A375 (cell line): ENCODE measurements around the gene DPAGT1. TPM values are rescaled to one million over a fixed set of nuclear protein-coding genes. Genes with fewer than 3 reads are reported as not detected.

ENCODE experiments used
- total RNA-seq: library from RNA; depleted of rRNA; stranded (reverse); fragments of >200 nt; shearing (Covaris generic); gene quantifications from 2 replicates; pipeline ENCODE4 v1.2.3, GENCODE V29; 2014; rRNA removed

The DPAGT1 gene
- 25.1 and 54.7 TPM in 2 replicates for total RNA-seq

GRCh38 chr11:119101759-119102423, at the start of gene DPAGT1:
DPAGT1 (minus strand) TSS chr11:119101853; CDS start chr11:119101655, 198 bp downstream.

GRCh38 chr11:119149018-119149785, 47.5 kb upstream of the DPAGT1 start, which contains the start of gene ABCG4:
ABCG4 (plus strand) TSS chr11:119149052; CDS start chr11:119149966, 914 bp downstream.

GRCh38 chr11:119121008-119121810, 19.6 kb upstream of the DPAGT1 start, which contains the start of gene HINFP:
HINFP (plus strand) TSS chr11:119121580; CDS start chr11:119126945, 5,365 bp downstream.

GRCh38 chr11:119106564-119107537, 5.2 kb upstream of the DPAGT1 start, which contains the start of gene C2CD2L:
C2CD2L (plus strand) TSS chr11:119107344; CDS start chr11:119107742, 398 bp downstream.

GRCh38 chr11:119084663-119085436, 16.8 kb downstream of the DPAGT1 start, which contains the start of gene HMBS:
HMBS (plus strand) TSS chr11:119084881; CDS start chr11:119085034, 153 bp downstream.

GRCh38 chr11:119067371-119068222, 34.1 kb downstream of the DPAGT1 start, which contains the start of gene VPS11:
VPS11 (plus strand) TSS chr11:119067818; CDS start chr11:119067824, 6 bp downstream.

GRCh38 chr11:119057000-119057769, 44.5 kb downstream of the DPAGT1 start, which contains the start of gene HYOU1:
HYOU1 (minus strand) TSS chr11:119057205; CDS start chr11:119056160, 1,045 bp downstream.

Other genes with a start within 250 kb of the DPAGT1 start
- gene CXCR5, start 218.0 kb downstream of the DPAGT1 start, total RNA-seq: not detected in 2 replicates
- 20.1 and 20.4 TPM in 2 replicates for gene BCL9L, start 175.9 kb downstream of the DPAGT1 start, total RNA-seq
- gene UPK2, start 145.6 kb downstream of the DPAGT1 start, total RNA-seq: not detected in 2 replicates
- gene FOXR1, start 130.1 kb downstream of the DPAGT1 start, total RNA-seq: not detected in 2 replicates
- gene CENATAC, start 103.7 kb downstream of the DPAGT1 start, total RNA-seq: 43.6 and 48.3 TPM in 2 replicates
- 1,513 and 1,807 TPM in 2 replicates for gene RPS25, start 83.5 kb downstream of the DPAGT1 start, total RNA-seq
- gene TRAPPC4, start 83.1 kb downstream of the DPAGT1 start, total RNA-seq: 116 and 119 TPM in 2 replicates
- gene SLC37A4, start 71.0 kb downstream of the DPAGT1 start, total RNA-seq: 23.9 and 33.9 TPM in 2 replicates
- gene HYOU1, start 44.6 kb downstream of the DPAGT1 start, total RNA-seq: 183 and 189 TPM in 2 replicates
- 35.2 and 39.1 TPM in 2 replicates for gene VPS11, start 34.0 kb downstream of the DPAGT1 start, total RNA-seq
- 9.5 and 13.5 TPM in 2 replicates for gene HMBS, start 17.0 kb downstream of the DPAGT1 start, total RNA-seq
- 17.9 and 18.2 TPM in 2 replicates for gene C2CD2L, start 5.5 kb upstream of the DPAGT1 start, total RNA-seq
- 10.7 and 13.2 TPM in 2 replicates for gene HINFP, start 19.7 kb upstream of the DPAGT1 start, total RNA-seq
- gene ABCG4, start 47.2 kb upstream of the DPAGT1 start, total RNA-seq: 0.08 and 0.23 TPM in 2 replicates
- 19.2 and 24.3 TPM in 2 replicates for gene NLRX1, start 66.9 kb upstream of the DPAGT1 start, total RNA-seq
- 0.11 TPM in 1 of 2 replicates, not detected in the other for gene NHERF4, start 83.6 kb upstream of the DPAGT1 start, total RNA-seq
- 9.6 and 10.9 TPM in 2 replicates for gene CBL, start 104.5 kb upstream of the DPAGT1 start, total RNA-seq
- 182 and 200 TPM in 2 replicates for gene MCAM, start 215.3 kb upstream of the DPAGT1 start, total RNA-seq
- gene RNF26, start 232.7 kb upstream of the DPAGT1 start, total RNA-seq: 7.1 and 7.5 TPM in 2 replicates
- gene C1QTNF5, start 239.0 kb upstream of the DPAGT1 start, total RNA-seq: not detected in 2 replicates
- not detected in 2 replicates for gene MFRP, start 244.9 kb upstream of the DPAGT1 start, total RNA-seq